ENCODE data around the gene LSR. TPM values are rescaled to one million over a fixed set of nuclear protein-coding genes. Genes with fewer than 3 reads are reported as not detected.
A peak's percentile ranks its signal among the peaks of the same experiment; 100 is the strongest.

The LSR gene
- total and polyA plus RNA-seq, 2 of the 4 experiments (the other 2 are of a cell fraction) = 0.18 to 0.44 TPM

DNA sequence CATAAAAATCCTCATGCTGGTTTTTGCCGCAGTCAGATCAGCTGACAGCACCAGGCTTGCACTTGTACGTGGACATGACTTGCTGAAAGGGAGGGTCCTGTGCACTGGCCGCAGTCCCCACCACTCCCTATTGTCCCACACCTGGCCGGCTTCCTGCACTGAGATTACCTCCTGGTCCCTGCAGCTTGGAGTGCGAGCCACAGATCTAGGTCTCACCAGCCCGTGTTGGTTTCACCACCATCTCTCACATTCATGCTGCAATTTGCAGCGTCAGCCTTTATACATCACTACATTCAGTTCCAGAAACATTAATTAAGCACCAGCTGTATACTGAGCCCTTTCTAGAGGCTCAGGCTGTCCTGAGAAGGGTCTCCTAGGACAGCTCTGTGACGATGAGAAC is 65.2 kb downstream of the LSR start:
- Histone ChIP-seq H3K14ac (replicated peaks; ENCODE audit: low read depth, low read length) (no peak overlapping the region), H3K27ac (ENCODE audit: insufficient read depth, low read length) (no peak overlapping the region), H3K4me2 (ENCODE audit: low read depth, low read length) (no peak overlapping the region), H2AK5ac (ENCODE audit: low read depth, low read length) (no peak overlapping the region), H2AFZ (replicated peaks; ENCODE audit: low read length, poor library complexity) (no peak overlapping the region), H2BK20ac (ENCODE audit: low read depth, low read length) (no peak overlapping the region), H3K4me1 (ENCODE audit: control insufficient read depth, insufficient read depth, low read length) (peaks cover 5% of the 10 kb centered on the region), H2BK120ac (ENCODE audit: low read depth, low read length) (no peak overlapping the region), H4K20me1 (ENCODE audit: insufficient read depth, low read length) (no peaks in the 10 kb centered on the region), H2BK5ac (ENCODE audit: low read depth, low read length, poor library complexity, severe bottlenecking) (no peak overlapping the region), H3K4ac (ENCODE audit: low read depth, low read length) (no peak overlapping the region), H3K18ac (ENCODE audit: low read depth, low read length) (no peak overlapping the region), H3K9me1 (ENCODE audit: insufficient read depth, low read length) (0 out of 2 replicates have a peak, but pooled peaks cover 4% of the 10 kb centered on the region), H3K9me3 (ENCODE audit: control insufficient read depth, insufficient read depth, low read length) (no peaks in the 10 kb centered on the region), H4K91ac (ENCODE audit: insufficient read depth, low read depth, low read length) (no peak overlapping the region), H2BK15ac (ENCODE audit: low read depth, low read length) (no peak overlapping the region), H3K36me3 (ENCODE audit: control insufficient read depth, insufficient read depth, low read length) (no peaks in the 10 kb centered on the region), H4K5ac (ENCODE audit: low read depth, low read length) (no peak overlapping the region), H3K23ac (ENCODE audit: low read depth, low read length) (no peak overlapping the region), H3K56ac (ENCODE audit: extremely low read depth, insufficient read depth, low read length) (no peak overlapping the region), H4K8ac (ENCODE audit: low read depth in 2 of 2, low read length in 2 of 2) (no peak overlapping the region), H2AK9ac (replicated peaks; ENCODE audit: low read depth, low read length, poor library complexity) (no peak overlapping the region), H3K4me3 (ENCODE audit: insufficient read depth, low read depth, low read length) (no peak overlapping the region), H3K79me1 (ENCODE audit: low read depth in 1 of 2, low read length in 2 of 2) (no peaks in the 10 kb centered on the region), H3K27me3 (ENCODE audit: control insufficient read depth, insufficient read depth, low read length) (no peaks in the 10 kb centered on the region; the same call in 1 of the 2 replicates), H3K9ac (ENCODE audit: low read depth, low read length) (no peak overlapping the region)
- ChIA-PET POLR2A (ENCODE audit: unreplicated experiment) (no interaction called here), CTCF (no interaction called here)
- ATAC-seq (ENCODE audit: low read depth) = no peak
- in situ Hi-C loops (cut with MboI; ENCODE audit: low sequenced_read_pairs) = no loop called here
- dilution Hi-C loops (cut with HindIII; ENCODE audit: low sequenced_read_pairs, unreplicated experiment) = no loop called here
- WGBS, 2 experiments (ENCODE audit: extremely low coverage in 2 of 2, insufficient read length in 1 of 2) = 74% methylated on average over 5 of the region's 8 CpGs; no CpG with 5 or more reads in 1 of the 2 experiments
- no peak for DNase-seq
- no TSS peak for BruUV-seq (replicated peaks)
- intact Hi-C loops (cut with micrococcal nuclease) = no loop called here
- TF ChIP-seq MAFK (IDR thresholded peaks at IDR 0.05; ENCODE audit: low read depth, low read length) (0 out of 2 replicates have a peak, but pooled peaks have one; percentile 7), CEBPB (IDR thresholded peaks at IDR 0.05; ENCODE audit: low read depth, low read length) (no peak)

All from IMR-90 (cell line).